ENCODE results near the gene PLA2G12A.

The PLA2G12A gene

GRCh38 chr4:109723110-109723509 lies 6.8 kb downstream of the PLA2G12A start:
- no peak for DNase-seq
- Mint-ChIP-seq H3K4me1 (peaks cover 5% of the 10 kb centered on the region), H3K4me3 (no peak overlapping the region), H3K36me3 (ENCODE audit: low read depth) (peaks cover 22% of the 10 kb centered on the region), H3K9me3 (no peaks in the 10 kb centered on the region), H3K27ac (no peak overlapping the region), H3K27me3 (ENCODE audit: low read depth, poor library complexity) (peaks cover 7% of the 10 kb centered on the region)
- no peak for TF ChIP-seq CTCF (IDR thresholded peaks at IDR 0.05)

- no peaks in the 10 kb centered on the region for H3K9me3 Mint-ChIP-seq
- peaks cover 3% of the 10 kb centered on the region for H3K27me3 Mint-ChIP-seq (ENCODE audit: low read depth, poor library complexity)
- H3K36me3 Mint-ChIP-seq (ENCODE audit: low read depth): peaks cover 25% of the 10 kb centered on the region
- no peaks in the 10 kb centered on the region for H3K4me1 Mint-ChIP-seq
- H3K4me3 Mint-ChIP-seq: no peak overlapping the region
- no peak for DNase-seq
- no peak for TF ChIP-seq CTCF (IDR thresholded peaks at IDR 0.05)
- H3K27ac Mint-ChIP-seq: no peak overlapping the region
These were observed 7.5 kb downstream of the PLA2G12A start for GRCh38 chr4:109722357-109722756.

- Mint-ChIP-seq H3K4me3 (no peak overlapping the region), H3K27ac (no peak overlapping the region), H3K27me3 (ENCODE audit: low read depth, poor library complexity) (peaks cover 3% of the 10 kb centered on the region), H3K9me3 (no peaks in the 10 kb centered on the region), H3K36me3 (ENCODE audit: low read depth) (peaks cover 38% of the 10 kb centered on the region), H3K4me1 (no peaks in the 10 kb centered on the region)
- no peak for TF ChIP-seq CTCF (IDR thresholded peaks at IDR 0.05)
- DNase-seq: no peak
These were observed 8.8 kb downstream of the PLA2G12A start for GRCh38 chr4:109721033-109721432.

- H3K4me3 Mint-ChIP-seq: no peak overlapping the region
- TF ChIP-seq CTCF (IDR thresholded peaks at IDR 0.05): no peak
- H3K27ac Mint-ChIP-seq: no peak overlapping the region
- H3K27me3 Mint-ChIP-seq (ENCODE audit: low read depth, poor library complexity): no peaks in the 10 kb centered on the region
- no peaks in the 10 kb centered on the region for H3K9me3 Mint-ChIP-seq
- DNase-seq: no peak
- H3K4me1 Mint-ChIP-seq: no peaks in the 10 kb centered on the region
- peaks cover 41% of the 10 kb centered on the region for H3K36me3 Mint-ChIP-seq (ENCODE audit: low read depth)
These were observed 10.3 kb downstream of the PLA2G12A start for GRCh38 chr4:109719604-109720003.

- Mint-ChIP-seq H3K4me3 (no peak overlapping the region), H3K27me3 (ENCODE audit: low read depth, poor library complexity) (no peaks in the 10 kb centered on the region), H3K9me3 (no peaks in the 10 kb centered on the region), H3K36me3 (ENCODE audit: low read depth) (peaks cover 47% of the 10 kb centered on the region), H3K4me1 (no peaks in the 10 kb centered on the region), H3K27ac (no peak overlapping the region)
- TF ChIP-seq CTCF (IDR thresholded peaks at IDR 0.05): no peak
- DNase-seq: no peak
These were observed 11.1 kb downstream of the PLA2G12A start for GRCh38 chr4:109718759-109719158.

GRCh38 chr4:109713500-109713899 lies 16.4 kb downstream of the PLA2G12A start:
- Mint-ChIP-seq H3K27ac (no peak overlapping the region), H3K9me3 (no peaks in the 10 kb centered on the region), H3K36me3 (ENCODE audit: low read depth) (peaks cover 33% of the 10 kb centered on the region), H3K4me3 (no peak overlapping the region), H3K4me1 (no peaks in the 10 kb centered on the region), H3K27me3 (ENCODE audit: low read depth, poor library complexity) (no peaks in the 10 kb centered on the region)
- no peak for DNase-seq
- no peak for TF ChIP-seq CTCF (IDR thresholded peaks at IDR 0.05)

All from nephron progenitor cell (in vitro differentiated cells).